Measurements from ENCODE around the gene EME1.
"Not testable (repeated sequence)": the region's sequence is repeated elsewhere in the genome, so short reads cannot be mapped to it uniquely, and the experiment has no call there.

Gene EME1

GRCh38 chr17:50372758-50373556 lies at the start of gene EME1, which contains the start of gene MRPL27:
Gene EME1 (plus strand): TSS chr17:50373229. CDS start chr17:50375209, 1,980 bp downstream.
Gene MRPL27 (minus strand): TSS chr17:50373184. CDS start chr17:50373170, 14 bp downstream.
- Mint-ChIP-seq H3K9me3 (no peaks in the 10 kb centered on the region), H3K27ac (ENCODE audit: low read depth) (peak within 1 kb of the TSS; percentile 97), H3K36me3 (ENCODE audit: insufficient read depth) (peaks cover 16% of the 10 kb centered on the region), H3K27me3 (no peaks in the 10 kb centered on the region), H3K4me1 (peaks cover 24% of the 10 kb centered on the region), H3K4me3 (peak within 1 kb of the TSS; percentile 92)
- peak; percentile 95 for ATAC-seq (replicated peaks; ENCODE audit: extremely low read depth, poor library complexity, severe bottlenecking)
- DNase-seq (ENCODE audit: low spot score in 2 of 2): peak; percentile 82 to 84

- peak overlapping the region; percentile 44 for H3K27ac Mint-ChIP-seq (ENCODE audit: low read depth)
- H3K27me3 Mint-ChIP-seq: peaks cover 20% of the 10 kb centered on the region
- DNase-seq (ENCODE audit: low spot score in 2 of 2) (no peak), ATAC-seq (replicated peaks; ENCODE audit: extremely low read depth, poor library complexity, severe bottlenecking) (no peak)
- no peak overlapping the region for H3K4me3 Mint-ChIP-seq
- H3K36me3 Mint-ChIP-seq (ENCODE audit: insufficient read depth): peaks cover 2% of the 10 kb centered on the region
- no peaks in the 10 kb centered on the region for H3K9me3 Mint-ChIP-seq
- no peaks in the 10 kb centered on the region for H3K4me1 Mint-ChIP-seq
Measured at GRCh38 chr17:50325906-50326305, 47.1 kb upstream of the EME1 start.

GRCh38 chr17:50326831-50327364 lies 46.1 kb upstream of the EME1 start:
- H3K36me3 Mint-ChIP-seq (ENCODE audit: insufficient read depth): peaks cover 2% of the 10 kb centered on the region
- H3K4me1 Mint-ChIP-seq: no peaks in the 10 kb centered on the region
- peaks cover 26% of the 10 kb centered on the region for H3K27me3 Mint-ChIP-seq
- H3K27ac Mint-ChIP-seq (ENCODE audit: low read depth): no peak overlapping the region
- ATAC-seq (replicated peaks; ENCODE audit: extremely low read depth, poor library complexity, severe bottlenecking): no peak
- H3K9me3 Mint-ChIP-seq: no peaks in the 10 kb centered on the region
- H3K4me3 Mint-ChIP-seq: no peak overlapping the region
- DNase-seq (ENCODE audit: low spot score in 2 of 2): no peak

GRCh38 chr17:50328363-50329325 lies 44.4 kb upstream of the EME1 start:
- Mint-ChIP-seq H3K4me3 (no peak overlapping the region), H3K27me3 (peaks cover 43% of the 10 kb centered on the region), H3K27ac (ENCODE audit: low read depth) (no peak overlapping the region), H3K36me3 (ENCODE audit: insufficient read depth) (peaks cover 2% of the 10 kb centered on the region), H3K9me3 (no peaks in the 10 kb centered on the region), H3K4me1 (no peaks in the 10 kb centered on the region)
- ATAC-seq (replicated peaks; ENCODE audit: extremely low read depth, poor library complexity, severe bottlenecking) (no peak), DNase-seq (ENCODE audit: low spot score in 2 of 2) (no peak)

GRCh38 chr17:50329716-50330115 lies 43.3 kb upstream of the EME1 start:
- DNase-seq (ENCODE audit: low spot score in 2 of 2): no peak
- peaks cover 49% of the 10 kb centered on the region for H3K27me3 Mint-ChIP-seq
- H3K4me3 Mint-ChIP-seq: no peak overlapping the region
- no peaks in the 10 kb centered on the region for H3K4me1 Mint-ChIP-seq
- no peak overlapping the region for H3K27ac Mint-ChIP-seq (ENCODE audit: low read depth)
- ATAC-seq (replicated peaks; ENCODE audit: extremely low read depth, poor library complexity, severe bottlenecking): no peak
- H3K9me3 Mint-ChIP-seq: no peaks in the 10 kb centered on the region
- peaks cover 2% of the 10 kb centered on the region for H3K36me3 Mint-ChIP-seq (ENCODE audit: insufficient read depth)

GRCh38 chr17:50330151-50330775 lies 42.8 kb upstream of the EME1 start:
- ATAC-seq (replicated peaks; ENCODE audit: extremely low read depth, poor library complexity, severe bottlenecking): no peak
- Mint-ChIP-seq H3K27ac (ENCODE audit: low read depth) (no peak overlapping the region), H3K4me1 (no peaks in the 10 kb centered on the region), H3K36me3 (ENCODE audit: insufficient read depth) (no peaks in the 10 kb centered on the region), H3K9me3 (no peaks in the 10 kb centered on the region), H3K4me3 (no peak overlapping the region), H3K27me3 (peaks cover 49% of the 10 kb centered on the region)
- DNase-seq (ENCODE audit: low spot score in 2 of 2): no peak

- Mint-ChIP-seq H3K4me1 (no peaks in the 10 kb centered on the region), H3K4me3 (no peak overlapping the region), H3K27me3 (peaks cover 49% of the 10 kb centered on the region), H3K27ac (ENCODE audit: low read depth) (no peak overlapping the region), H3K36me3 (ENCODE audit: insufficient read depth) (no peaks in the 10 kb centered on the region), H3K9me3 (no peaks in the 10 kb centered on the region)
- ATAC-seq (replicated peaks; ENCODE audit: extremely low read depth, poor library complexity, severe bottlenecking): no peak
- DNase-seq (ENCODE audit: low spot score in 2 of 2): no peak
Measured at GRCh38 chr17:50331085-50331791, 41.8 kb upstream of the EME1 start.

- Mint-ChIP-seq H3K4me3 (no peak overlapping the region), H3K27ac (ENCODE audit: low read depth) (no peak overlapping the region), H3K9me3 (no peaks in the 10 kb centered on the region), H3K36me3 (ENCODE audit: insufficient read depth) (no peaks in the 10 kb centered on the region), H3K4me1 (no peaks in the 10 kb centered on the region), H3K27me3 (peaks cover 49% of the 10 kb centered on the region)
- no peak for DNase-seq (ENCODE audit: low spot score in 2 of 2)
- no peak for ATAC-seq (replicated peaks; ENCODE audit: extremely low read depth, poor library complexity, severe bottlenecking)
Measured at GRCh38 chr17:50332196-50332595, 40.8 kb upstream of the EME1 start.

- not testable (repeated sequence) for H3K27ac Mint-ChIP-seq (ENCODE audit: low read depth); H3K4me3 Mint-ChIP-seq; H3K4me1 Mint-ChIP-seq; H3K9me3 Mint-ChIP-seq; ATAC-seq (replicated peaks; ENCODE audit: extremely low read depth, poor library complexity, severe bottlenecking); DNase-seq (ENCODE audit: low spot score in 2 of 2); H3K36me3 Mint-ChIP-seq (ENCODE audit: insufficient read depth)
- peaks cover 49% of the 10 kb centered on the region for H3K27me3 Mint-ChIP-seq
Measured at GRCh38 chr17:50333291-50334057, 39.6 kb upstream of the EME1 start.

GRCh38 chr17:50337956-50338355 lies 35.1 kb upstream of the EME1 start:
- Mint-ChIP-seq H3K4me1 (no peaks in the 10 kb centered on the region), H3K27ac (ENCODE audit: low read depth) (no peak overlapping the region), H3K27me3 (peaks cover 13% of the 10 kb centered on the region), H3K4me3 (no peak overlapping the region), H3K36me3 (ENCODE audit: insufficient read depth) (no peaks in the 10 kb centered on the region), H3K9me3 (peaks cover 15% of the 10 kb centered on the region)
- DNase-seq (ENCODE audit: low spot score in 2 of 2) (no peak), ATAC-seq (replicated peaks; ENCODE audit: extremely low read depth, poor library complexity, severe bottlenecking) (no peak)

GRCh38 chr17:50338645-50339044 lies 34.4 kb upstream of the EME1 start:
- DNase-seq (ENCODE audit: low spot score in 2 of 2) (no peak), ATAC-seq (replicated peaks; ENCODE audit: extremely low read depth, poor library complexity, severe bottlenecking) (no peak)
- peaks cover 6% of the 10 kb centered on the region for H3K27me3 Mint-ChIP-seq
- peaks cover 15% of the 10 kb centered on the region for H3K9me3 Mint-ChIP-seq
- H3K4me1 Mint-ChIP-seq: no peaks in the 10 kb centered on the region
- H3K4me3 Mint-ChIP-seq: no peak overlapping the region
- H3K27ac Mint-ChIP-seq (ENCODE audit: low read depth): no peak overlapping the region
- H3K36me3 Mint-ChIP-seq (ENCODE audit: insufficient read depth): no peaks in the 10 kb centered on the region
